A204.1 (cell line): Measurements from ENCODE around the gene C1QTNF1.

Source experiments
- FAIRE-seq: peaks from 2 replicates; lab custom pipeline; 2012; peaks lifted over from hg19 to GRCh38; lab: Jason Lieb, UNC

The C1QTNF1 gene

GRCh38 chr17:79041723-79042420, 17.9 kb downstream of the C1QTNF1 start:
- FAIRE-seq: no peak

DNA sequence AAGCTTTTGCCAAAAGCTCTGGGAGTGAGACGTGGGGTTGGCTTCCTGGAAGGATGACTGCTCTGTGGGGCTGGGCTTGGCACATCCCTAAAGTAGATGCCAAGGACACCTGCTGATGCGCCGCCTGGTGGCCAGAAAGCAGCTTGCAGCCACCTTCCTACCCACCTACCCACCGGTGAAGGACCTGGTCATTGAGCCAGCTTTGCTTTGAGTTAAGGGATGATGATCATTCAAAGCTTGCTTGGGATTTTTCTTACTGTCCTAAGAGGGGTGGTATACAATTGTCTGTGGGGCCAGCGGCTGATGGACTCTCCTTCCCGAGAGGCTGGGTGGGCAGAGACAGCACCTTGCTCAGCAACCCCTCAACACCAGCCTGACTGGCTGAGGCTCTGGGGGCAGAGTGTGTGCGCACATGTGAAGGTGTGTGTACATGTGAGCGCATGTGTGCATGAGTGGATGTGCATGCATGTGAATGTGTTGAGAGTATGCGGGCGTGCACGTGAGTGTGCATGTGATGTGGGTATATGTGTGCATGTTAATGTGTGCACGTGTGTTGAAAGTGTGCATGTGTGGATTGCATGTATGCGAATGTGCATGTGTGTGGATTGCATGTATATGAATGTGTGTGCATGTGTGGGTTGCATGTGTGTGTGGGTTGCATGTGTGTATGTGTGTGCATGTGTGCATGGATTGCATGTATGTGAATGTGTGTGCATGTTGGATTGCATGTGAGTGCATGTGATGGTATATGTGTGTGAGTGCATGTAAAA, 18.6 kb downstream of the C1QTNF1 start:
- FAIRE-seq: no peak

GRCh38 chr17:79043191-79043930, 19.4 kb downstream of the C1QTNF1 start:
- FAIRE-seq: no peak

- FAIRE-seq: no peak
Measured at GRCh38 chr17:79043931-79044320, 20.0 kb downstream of the C1QTNF1 start.

GRCh38 chr17:79044462-79044861, 20.5 kb downstream of the C1QTNF1 start:
- no peak for FAIRE-seq

- FAIRE-seq: no peak
Measured at GRCh38 chr17:79045001-79045729, 21.2 kb downstream of the C1QTNF1 start.

- no peak for FAIRE-seq
Measured at GRCh38 chr17:79045842-79046196, 21.9 kb downstream of the C1QTNF1 start.

DNA sequence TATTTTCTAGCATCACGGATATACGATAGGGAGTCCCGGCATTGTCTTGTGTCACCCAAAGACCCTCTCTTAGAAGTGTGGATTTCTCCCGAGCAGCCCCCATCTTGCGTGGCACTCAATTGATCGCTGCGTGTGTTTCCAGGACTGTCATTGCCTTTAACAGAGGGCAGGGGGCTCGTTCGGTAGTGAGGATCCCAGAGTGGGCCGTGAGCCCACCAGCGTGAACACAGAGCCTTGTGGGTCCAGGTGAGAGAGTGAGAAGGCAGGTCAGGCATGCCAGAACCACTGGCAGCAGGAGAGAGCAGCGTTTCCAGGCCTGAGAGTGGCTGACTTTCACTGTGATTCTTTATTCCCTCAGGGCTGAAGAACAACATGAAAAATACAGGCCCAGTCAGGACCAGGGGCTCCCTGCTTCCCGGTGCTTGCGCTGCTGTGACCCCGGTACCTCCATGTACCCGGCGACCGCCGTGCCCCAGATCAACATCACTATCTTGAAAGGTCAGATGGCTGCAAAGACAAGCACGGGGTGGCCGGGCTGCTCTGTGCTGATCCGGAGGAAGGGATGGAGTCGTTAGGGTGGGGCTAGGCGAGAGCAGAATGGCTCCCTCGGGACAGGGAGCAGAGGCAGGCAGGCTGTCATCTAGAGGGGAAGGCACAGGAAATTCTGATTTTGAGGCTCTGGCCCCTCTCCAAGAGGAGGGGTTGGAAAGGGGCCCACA, 22.4 kb downstream of the C1QTNF1 start:
- FAIRE-seq: no peak

DNA sequence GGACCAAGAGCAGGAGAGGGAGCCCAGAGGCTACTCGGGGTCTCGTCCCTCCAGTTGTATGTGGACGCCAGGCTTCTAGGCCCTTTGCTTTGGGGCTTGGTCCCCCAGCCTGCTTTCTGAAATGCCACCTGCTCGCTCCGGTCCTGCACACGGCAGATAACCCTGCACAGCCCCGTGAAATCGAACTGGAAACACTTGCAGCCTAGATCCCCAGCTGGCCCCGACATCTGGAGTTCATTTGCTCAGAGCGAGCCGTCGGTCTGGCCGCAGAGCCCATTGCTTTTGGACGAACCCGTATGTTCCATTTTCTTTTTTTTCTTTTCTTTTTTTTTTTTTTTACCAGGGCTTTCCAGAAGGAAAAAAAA, 22.9 kb downstream of the C1QTNF1 start:
- no peak for FAIRE-seq

DNA sequence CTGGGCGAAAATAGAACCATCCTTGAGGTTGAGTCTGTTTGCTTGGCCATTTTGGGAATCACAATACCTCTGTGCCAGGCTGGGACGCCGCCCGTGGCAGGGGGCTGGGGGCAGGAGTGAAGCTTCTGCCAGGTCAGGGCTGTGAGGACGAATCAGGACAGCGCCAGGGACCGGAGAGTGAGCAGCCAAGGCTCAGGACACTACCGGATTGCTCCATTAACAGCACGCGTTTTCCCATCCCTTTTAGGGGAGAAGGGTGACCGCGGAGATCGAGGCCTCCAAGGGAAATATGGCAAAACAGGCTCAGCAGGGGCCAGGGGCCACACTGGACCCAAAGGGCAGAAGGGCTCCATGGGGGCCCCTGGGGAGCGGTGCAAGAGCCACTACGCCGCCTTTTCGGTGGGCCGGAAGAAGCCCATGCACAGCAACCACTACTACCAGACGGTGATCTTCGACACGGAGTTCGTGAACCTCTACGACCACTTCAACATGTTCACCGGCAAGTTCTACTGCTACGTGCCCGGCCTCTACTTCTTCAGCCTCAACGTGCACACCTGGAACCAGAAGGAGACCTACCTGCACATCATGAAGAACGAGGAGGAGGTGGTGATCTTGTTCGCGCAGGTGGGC, 23.4 kb downstream of the C1QTNF1 start:
- FAIRE-seq: no peak

GRCh38 chr17:79047923-79048825, 24.2 kb downstream of the C1QTNF1 start:
- no peak for FAIRE-seq

- FAIRE-seq: no peak
Measured at GRCh38 chr17:79048826-79049755, 25.1 kb downstream of the C1QTNF1 start.

DNA sequence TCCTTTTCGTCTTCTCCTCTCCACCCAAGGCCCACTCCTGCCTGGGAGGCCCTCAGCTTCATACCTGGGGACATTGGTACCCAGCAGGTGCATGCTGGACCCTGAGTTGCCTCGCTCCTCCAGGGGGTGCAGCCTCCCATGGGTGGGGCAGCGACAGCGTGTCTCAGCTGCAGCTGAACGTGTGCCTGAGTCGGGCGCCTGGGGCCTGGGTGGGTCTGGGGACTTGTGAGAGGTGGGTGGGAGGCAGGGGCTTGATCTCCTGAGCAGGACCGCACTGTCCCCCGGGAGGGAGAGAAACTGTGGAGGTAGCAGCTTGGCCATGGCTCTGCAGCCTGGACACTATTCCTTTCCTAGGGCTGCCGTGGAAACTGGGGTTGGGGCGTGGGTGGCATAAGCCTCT, 25.9 kb downstream of the C1QTNF1 start:
- no peak for FAIRE-seq

- no peak for FAIRE-seq
Measured at GRCh38 chr17:79050551-79050950, 26.6 kb downstream of the C1QTNF1 start.

- no peak for FAIRE-seq
Measured at GRCh38 chr17:79051306-79051705, 27.3 kb downstream of the C1QTNF1 start.

- no peak for FAIRE-seq
Measured at GRCh38 chr17:79052131-79052530, 28.2 kb downstream of the C1QTNF1 start.

GRCh38 chr17:79053251-79053925, 29.4 kb downstream of the C1QTNF1 start:
- no peak for FAIRE-seq

DNA sequence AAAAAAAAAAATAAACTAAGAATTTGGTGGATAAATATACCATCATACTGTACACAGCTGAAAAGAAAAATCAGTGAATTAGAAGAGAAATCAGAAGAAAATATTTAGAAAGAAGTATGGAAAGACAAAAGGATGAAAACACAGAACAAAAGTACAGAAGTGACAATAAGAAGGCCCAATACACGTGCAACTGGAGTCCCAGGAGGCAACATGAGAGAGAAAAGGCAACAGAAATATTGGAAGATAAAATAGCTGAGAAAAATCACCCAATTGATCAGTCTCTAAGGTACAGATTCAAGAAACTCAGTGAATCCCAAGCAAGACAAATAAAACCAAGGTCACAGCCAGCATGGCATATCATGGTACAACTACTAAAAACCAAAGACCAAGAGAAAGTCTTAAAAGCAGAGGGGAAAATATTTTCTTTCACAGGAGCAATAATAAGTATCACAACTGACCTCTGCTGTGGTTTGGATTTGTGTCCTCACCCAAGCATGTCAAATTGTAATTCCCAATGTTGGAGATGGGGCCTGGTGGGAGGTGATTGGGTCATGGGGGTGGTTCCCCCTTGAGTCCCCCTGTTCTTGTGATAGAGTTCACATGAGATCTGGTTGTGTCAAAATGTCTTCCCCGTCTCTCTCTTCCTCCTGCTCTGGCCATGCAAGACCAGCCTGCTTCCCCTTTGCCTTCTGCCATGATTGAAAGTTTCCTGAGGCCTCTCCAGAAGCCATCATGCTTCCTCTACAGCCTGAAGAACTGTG, 30.4 kb downstream of the C1QTNF1 start:
- FAIRE-seq: no peak
